MM.1S (cell line): Measurements from ENCODE around the gene MST1.

Experiments
- EZH2 ChIP-seq: fragments of 300-600 bp; sonication (generic); optimal IDR thresholded peaks from 2 replicates; pipeline ENCODE3; 2017; ENCODE audit warnings: low read depth, mild to moderate bottlenecking, antibody characterized with exemption, low read length, mixed read lengths
- TF ChIP-seq, protein P1 (sequence below): fragments of 300-600 bp; sonication (generic); IDR thresholded peaks from 2 replicates; pipeline ENCODE4 v1.5.1; 2016; ENCODE audit warnings: antibody characterized with exemption, low read length, mixed read lengths

DNA sequence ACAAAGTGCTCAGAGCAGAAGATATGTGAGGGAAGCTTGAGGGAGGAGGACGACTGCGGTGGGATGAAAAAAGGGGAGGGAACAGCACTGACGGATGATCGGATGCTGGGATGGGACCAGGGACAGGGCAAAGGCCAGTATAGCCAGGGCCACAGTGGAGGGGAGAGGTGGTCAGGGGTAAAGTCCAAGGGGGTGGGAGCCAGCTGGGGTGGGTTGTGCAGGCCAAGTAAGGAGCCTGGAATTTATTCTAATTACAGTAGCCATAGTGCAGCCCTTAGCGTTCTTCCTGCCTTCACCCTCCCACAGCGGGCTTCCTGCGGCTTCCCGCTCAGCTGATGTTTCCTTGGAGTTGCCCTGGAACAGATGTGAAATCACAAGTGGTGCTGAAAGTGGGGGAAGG lies 22.7 kb downstream of the MST1 start:
- TF ChIP-seq, protein P1, sequence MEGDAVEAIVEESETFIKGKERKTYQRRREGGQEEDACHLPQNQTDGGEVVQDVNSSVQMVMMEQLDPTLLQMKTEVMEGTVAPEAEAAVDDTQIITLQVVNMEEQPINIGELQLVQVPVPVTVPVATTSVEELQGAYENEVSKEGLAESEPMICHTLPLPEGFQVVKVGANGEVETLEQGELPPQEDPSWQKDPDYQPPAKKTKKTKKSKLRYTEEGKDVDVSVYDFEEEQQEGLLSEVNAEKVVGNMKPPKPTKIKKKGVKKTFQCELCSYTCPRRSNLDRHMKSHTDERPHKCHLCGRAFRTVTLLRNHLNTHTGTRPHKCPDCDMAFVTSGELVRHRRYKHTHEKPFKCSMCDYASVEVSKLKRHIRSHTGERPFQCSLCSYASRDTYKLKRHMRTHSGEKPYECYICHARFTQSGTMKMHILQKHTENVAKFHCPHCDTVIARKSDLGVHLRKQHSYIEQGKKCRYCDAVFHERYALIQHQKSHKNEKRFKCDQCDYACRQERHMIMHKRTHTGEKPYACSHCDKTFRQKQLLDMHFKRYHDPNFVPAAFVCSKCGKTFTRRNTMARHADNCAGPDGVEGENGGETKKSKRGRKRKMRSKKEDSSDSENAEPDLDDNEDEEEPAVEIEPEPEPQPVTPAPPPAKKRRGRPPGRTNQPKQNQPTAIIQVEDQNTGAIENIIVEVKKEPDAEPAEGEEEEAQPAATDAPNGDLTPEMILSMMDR: no peak
- no peak for TF ChIP-seq EZH2
